ENCODE data around the gene GPR152. TPM values are rescaled to one million over a fixed set of nuclear protein-coding genes. Genes with fewer than 3 reads are reported as not detected.
A peak's percentile ranks its signal among the peaks of the same experiment; 100 is the strongest.
"Not testable (repeated sequence)": the region's sequence is repeated elsewhere in the genome, so short reads cannot be mapped to it uniquely, and the experiment has no call there.

GPR152 gene
- total RNA-seq, 4 donors from 2014 or later, result not detected

DNA sequence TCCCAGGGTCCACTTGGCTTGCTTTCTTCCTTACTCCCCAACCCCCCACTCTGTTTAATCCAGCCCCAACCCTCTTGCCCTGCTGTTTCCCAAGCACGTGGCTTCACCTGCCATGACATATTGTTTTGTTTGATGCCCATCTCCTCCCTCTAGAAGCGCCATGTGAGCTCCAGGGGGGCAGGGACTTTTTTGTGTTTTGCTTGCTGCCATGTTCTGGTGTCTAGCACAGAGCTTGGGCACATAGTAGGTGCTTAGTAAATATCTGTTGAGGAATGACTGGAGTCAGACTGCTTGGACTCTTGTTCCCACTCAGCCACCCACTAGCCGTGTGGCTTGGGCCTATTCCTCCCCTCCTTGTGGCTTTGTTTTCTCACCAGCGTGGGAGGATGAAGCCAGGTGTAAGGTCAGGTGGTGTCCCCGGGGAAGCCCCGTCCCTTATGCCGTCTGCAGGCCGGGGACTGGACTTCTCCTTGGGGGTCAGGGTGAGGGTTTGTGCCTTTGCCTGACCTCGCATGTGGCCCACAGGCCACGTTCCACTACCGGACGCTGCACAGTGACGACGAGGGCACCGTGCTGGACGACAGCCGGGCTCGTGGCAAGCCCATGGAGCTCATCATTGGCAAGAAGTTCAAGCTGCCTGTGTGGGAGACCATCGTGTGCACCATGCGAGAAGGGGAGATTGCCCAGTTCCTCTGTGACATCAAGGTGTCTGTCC is 34.1 kb upstream of the GPR152 start:
- Histone ChIP-seq H3K9me3 (no peaks in the 10 kb centered on the region), H3K36me3 (peaks cover 0 to 49% of the 10 kb centered on the region in 2 donors), H3K4me1 (peaks cover 0 to 56% (median 18%) of the 10 kb centered on the region in 3 donors), H3K27ac (no peak overlapping the region), H3K4me3 (no peak overlapping the region), H3K27me3 (no peaks in the 10 kb centered on the region)
- WGBS, 2 donors (ENCODE audit: low coverage in 1 of 2), result 61 to 89% methylated on average over 2 to 5 of the region's 20 CpGs
- no peak for ATAC-seq
- TF ChIP-seq EP300 (IDR thresholded peaks at IDR 0.05), result no peak
- no peak for TF ChIP-seq POLR2AphosphoS5 (IDR thresholded peaks at IDR 0.05)
- TF ChIP-seq POLR2A (IDR thresholded peaks at IDR 0.05), result no peak
- TF ChIP-seq, protein P1, sequence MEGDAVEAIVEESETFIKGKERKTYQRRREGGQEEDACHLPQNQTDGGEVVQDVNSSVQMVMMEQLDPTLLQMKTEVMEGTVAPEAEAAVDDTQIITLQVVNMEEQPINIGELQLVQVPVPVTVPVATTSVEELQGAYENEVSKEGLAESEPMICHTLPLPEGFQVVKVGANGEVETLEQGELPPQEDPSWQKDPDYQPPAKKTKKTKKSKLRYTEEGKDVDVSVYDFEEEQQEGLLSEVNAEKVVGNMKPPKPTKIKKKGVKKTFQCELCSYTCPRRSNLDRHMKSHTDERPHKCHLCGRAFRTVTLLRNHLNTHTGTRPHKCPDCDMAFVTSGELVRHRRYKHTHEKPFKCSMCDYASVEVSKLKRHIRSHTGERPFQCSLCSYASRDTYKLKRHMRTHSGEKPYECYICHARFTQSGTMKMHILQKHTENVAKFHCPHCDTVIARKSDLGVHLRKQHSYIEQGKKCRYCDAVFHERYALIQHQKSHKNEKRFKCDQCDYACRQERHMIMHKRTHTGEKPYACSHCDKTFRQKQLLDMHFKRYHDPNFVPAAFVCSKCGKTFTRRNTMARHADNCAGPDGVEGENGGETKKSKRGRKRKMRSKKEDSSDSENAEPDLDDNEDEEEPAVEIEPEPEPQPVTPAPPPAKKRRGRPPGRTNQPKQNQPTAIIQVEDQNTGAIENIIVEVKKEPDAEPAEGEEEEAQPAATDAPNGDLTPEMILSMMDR (IDR thresholded peaks at IDR 0.05), result no peak

GRCh38 chr11:67485873-67486361 is 33.4 kb upstream of the GPR152 start:
- peaks cover 0 to 48% (median 18%) of the 10 kb centered on the region in 3 donors for H3K4me1 ChIP-seq
- H3K27ac ChIP-seq, H3K9me3 ChIP-seq, H3K27me3 ChIP-seq, ATAC-seq, H3K4me3 ChIP-seq: not testable (repeated sequence)
- WGBS, 2 donors (ENCODE audit: low coverage in 1 of 2), result 83% methylated on average over 6 of the region's 7 CpGs; no CpG with 5 or more reads in 1 of the 2 donors
- H3K36me3 ChIP-seq, result peaks cover 0 to 42% of the 10 kb centered on the region in 2 donors

DNA sequence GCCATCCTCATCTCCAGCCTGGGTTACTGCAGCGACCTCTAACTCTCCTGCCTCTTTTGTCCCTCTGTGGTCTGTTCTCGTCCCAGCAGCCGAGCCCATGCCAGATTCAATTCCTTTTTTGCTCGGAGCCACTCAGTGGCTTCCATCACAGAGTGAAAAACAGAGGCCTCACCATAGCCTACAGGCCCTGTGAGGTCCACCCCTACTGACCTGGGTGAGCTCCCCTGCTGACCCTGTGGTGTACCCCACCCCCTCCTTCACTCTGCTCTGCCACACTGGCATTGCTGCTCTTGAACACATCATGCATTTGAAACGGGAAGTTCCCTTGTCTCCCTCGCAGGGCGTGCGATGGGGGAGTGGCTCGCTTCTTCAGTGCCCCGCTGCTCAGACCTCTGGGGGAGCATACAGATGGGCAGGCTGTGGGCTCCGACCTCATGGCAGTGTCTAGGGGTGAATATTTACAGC is 32.4 kb upstream of the GPR152 start:
- TF ChIP-seq EP300 (IDR thresholded peaks at IDR 0.05) (no peak), POLR2A (IDR thresholded peaks at IDR 0.05) (no peak), POLR2AphosphoS5 (IDR thresholded peaks at IDR 0.05) (no peak)
- TF ChIP-seq, protein P1 (IDR thresholded peaks at IDR 0.05), result no peak
- ATAC-seq, result no peak
- Histone ChIP-seq H3K27ac (peak overlapping the region in 1 of 4 donors; percentile 2), H3K4me3 (no peak overlapping the region), H3K27me3 (no peaks in the 10 kb centered on the region), H3K9me3 (no peaks in the 10 kb centered on the region), H3K4me1 (peaks cover 0 to 42% (median 18%) of the 10 kb centered on the region in 3 donors), H3K36me3 (peaks cover 0 to 32% of the 10 kb centered on the region in 2 donors)
- WGBS, 2 donors (ENCODE audit: low coverage in 1 of 2), result 58 to 86% methylated on average over 9 to 11 of the region's 11 CpGs

DNA sequence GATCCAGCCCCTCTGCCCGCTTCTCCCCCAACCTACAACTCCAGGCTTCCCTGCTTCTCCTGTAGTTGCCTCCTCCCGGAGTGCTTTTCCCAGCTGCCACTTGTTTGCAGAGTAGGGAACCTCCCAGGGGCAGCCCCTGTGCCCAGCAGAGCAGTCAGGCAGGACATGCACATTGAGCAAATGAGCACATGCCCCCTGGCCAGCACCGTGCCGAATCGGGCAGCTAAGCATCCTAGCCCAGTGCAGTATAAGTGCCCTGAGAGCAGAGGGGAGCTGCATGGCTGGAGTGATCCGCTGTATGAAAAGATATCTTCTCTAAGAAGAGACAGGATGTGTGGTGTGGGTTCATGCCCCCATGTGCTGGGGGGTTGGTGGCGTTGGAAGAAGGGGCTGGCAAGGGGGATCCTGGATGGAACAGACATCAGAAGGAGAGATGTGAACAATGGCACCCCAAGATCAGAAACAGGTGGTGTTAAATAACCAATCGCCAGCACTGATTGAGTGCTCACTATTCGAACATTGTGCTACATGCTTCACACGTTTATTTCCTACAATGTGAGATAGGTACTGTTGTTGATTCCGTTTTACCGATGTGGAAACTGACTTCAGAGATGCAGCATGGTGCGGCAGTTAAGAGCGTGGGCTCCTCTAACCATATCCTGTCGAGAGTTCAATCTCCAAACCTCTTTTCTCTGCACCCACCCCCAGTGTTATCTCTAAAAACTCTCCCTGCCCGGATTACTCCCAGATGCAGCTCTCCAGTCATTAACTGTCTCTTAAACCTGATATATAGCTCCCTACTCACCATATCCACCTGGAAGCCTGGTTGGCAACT is 31.5 kb upstream of the GPR152 start:
- no peaks in the 10 kb centered on the region for H3K27me3 ChIP-seq
- no peak for ATAC-seq
- H3K27ac ChIP-seq, result peak overlapping the region in 3 of 4 donors; percentile 83 to 90 (median 85)
- H3K4me1 ChIP-seq, result peaks cover 0 to 42% (median 18%) of the 10 kb centered on the region in 3 donors
- H3K4me3 ChIP-seq, result peak overlapping the region in 1 of 2 donors; percentile 59
- H3K9me3 ChIP-seq, result no peaks in the 10 kb centered on the region
- 79 to 91% methylated on average over 9 to 10 of the region's 16 CpGs for WGBS, 2 donors (ENCODE audit: low coverage in 1 of 2)
- no peak for TF ChIP-seq EP300 (IDR thresholded peaks at IDR 0.05)
- TF ChIP-seq POLR2AphosphoS5 (IDR thresholded peaks at IDR 0.05), result no peak
- TF ChIP-seq, protein P1 (IDR thresholded peaks at IDR 0.05), result no peak
- TF ChIP-seq POLR2A (IDR thresholded peaks at IDR 0.05), result no peak
- H3K36me3 ChIP-seq, result peaks cover 0 to 23% of the 10 kb centered on the region in 2 donors

Data from gastroesophageal sphincter (tissue), 4 donors.